Cardiac fibroblast (primary cell): ENCODE data around the gene NUPR1.

Experiments
- DNase-seq, 2 donors: peaks; one replicate each; pipeline versions ENCODE4 v3.0.0 to v3.0.0-alpha.2; 2010; ENCODE audit warnings: low read depth in 2 of 2
- H3K4me3 ChIP-seq, 2 donors: replicated peaks in 1 of 2; 1 replicate in 1 of 2; 2 replicates in 1 of 2; pipeline ENCODE4 v1.5.1; 2011; ENCODE audit warnings: low read depth in 2 of 2, low read length in 2 of 2, mild to moderate bottlenecking in 2 of 2, moderate library complexity in 1 of 2
- TF ChIP-seq, protein P1 (sequence below): IDR thresholded peaks from one replicate; pipeline ENCODE4 v1.5.1; 2011; ENCODE audit warnings: low read depth, mild to moderate bottlenecking, low read length, inconsistent platforms

Gene NUPR1

DNA sequence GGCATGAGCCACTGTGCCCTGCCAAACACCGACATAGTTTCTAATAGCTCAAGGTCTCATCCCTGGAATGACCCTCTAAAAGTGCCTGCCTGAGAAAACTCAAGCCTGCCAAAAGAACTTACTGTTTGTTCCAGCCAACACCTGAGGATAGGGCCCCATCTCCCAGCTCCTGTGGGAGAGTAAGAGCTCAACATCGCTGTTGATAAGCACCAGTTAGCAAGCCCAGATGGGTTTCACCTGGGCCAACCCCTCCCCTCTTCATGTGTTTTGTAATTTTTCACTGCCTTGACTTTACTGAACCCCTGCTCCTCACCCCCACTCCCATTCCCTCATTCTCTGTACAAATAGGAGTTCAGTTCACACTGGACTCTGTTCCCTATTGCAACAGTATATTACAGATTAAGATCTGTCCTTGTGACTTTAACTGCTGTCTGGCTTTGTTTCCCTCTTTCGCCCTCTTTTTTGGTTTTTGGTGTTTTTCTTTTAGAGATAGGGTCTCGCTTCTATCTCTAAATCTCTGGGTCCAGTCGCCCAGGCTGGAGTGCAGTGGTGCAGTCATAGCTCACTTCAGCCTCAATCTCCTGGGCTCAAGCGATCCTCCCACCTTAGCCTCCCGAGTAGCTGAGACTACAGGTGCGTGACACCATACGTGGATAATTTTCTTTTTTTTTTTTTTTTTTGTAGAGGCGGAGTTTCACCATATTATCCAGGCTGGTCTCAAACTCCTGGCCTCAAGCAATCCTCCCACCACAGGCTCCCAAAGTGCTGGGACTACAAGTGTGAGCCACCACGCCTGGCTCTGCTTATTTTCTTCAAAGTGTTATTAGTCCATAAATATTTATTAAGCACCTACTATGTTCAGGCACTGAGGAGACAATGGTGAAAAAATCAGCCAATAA is 12.3 kb downstream of the NUPR1 start:
- no peak for DNase-seq
- TF ChIP-seq, protein P1, sequence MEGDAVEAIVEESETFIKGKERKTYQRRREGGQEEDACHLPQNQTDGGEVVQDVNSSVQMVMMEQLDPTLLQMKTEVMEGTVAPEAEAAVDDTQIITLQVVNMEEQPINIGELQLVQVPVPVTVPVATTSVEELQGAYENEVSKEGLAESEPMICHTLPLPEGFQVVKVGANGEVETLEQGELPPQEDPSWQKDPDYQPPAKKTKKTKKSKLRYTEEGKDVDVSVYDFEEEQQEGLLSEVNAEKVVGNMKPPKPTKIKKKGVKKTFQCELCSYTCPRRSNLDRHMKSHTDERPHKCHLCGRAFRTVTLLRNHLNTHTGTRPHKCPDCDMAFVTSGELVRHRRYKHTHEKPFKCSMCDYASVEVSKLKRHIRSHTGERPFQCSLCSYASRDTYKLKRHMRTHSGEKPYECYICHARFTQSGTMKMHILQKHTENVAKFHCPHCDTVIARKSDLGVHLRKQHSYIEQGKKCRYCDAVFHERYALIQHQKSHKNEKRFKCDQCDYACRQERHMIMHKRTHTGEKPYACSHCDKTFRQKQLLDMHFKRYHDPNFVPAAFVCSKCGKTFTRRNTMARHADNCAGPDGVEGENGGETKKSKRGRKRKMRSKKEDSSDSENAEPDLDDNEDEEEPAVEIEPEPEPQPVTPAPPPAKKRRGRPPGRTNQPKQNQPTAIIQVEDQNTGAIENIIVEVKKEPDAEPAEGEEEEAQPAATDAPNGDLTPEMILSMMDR: no peak
- no peak overlapping the region for H3K4me3 ChIP-seq

- no peak for DNase-seq
- H3K4me3 ChIP-seq: no peak overlapping the region
- TF ChIP-seq, protein P1: no peak
Measured at GRCh38 chr16:28524681-28525171, 14.0 kb downstream of the NUPR1 start.

GRCh38 chr16:28522792-28523191 is 16.0 kb downstream of the NUPR1 start:
- no peak overlapping the region for H3K4me3 ChIP-seq
- no peak for DNase-seq
- TF ChIP-seq, protein P1: no peak

- H3K4me3 ChIP-seq: no peak overlapping the region
- TF ChIP-seq, protein P1: no peak
Measured at GRCh38 chr16:28521436-28521835, 17.3 kb downstream of the NUPR1 start.

GRCh38 chr16:28520672-28521071 is 18.1 kb downstream of the NUPR1 start:
- TF ChIP-seq, protein P1: no peak

More at GRCh38 chr16:28521436-28521835, 17.3 kb downstream of the NUPR1 start:
- DNase-seq: no peak

GRCh38 chr16:28514246-28514645 is 24.5 kb downstream of the NUPR1 start:
- no peak overlapping the region for H3K4me3 ChIP-seq
- TF ChIP-seq, protein P1: no peak
- DNase-seq: no peak

More at GRCh38 chr16:28520672-28521071, 18.1 kb downstream of the NUPR1 start:
- DNase-seq: no peak
- no peak overlapping the region for H3K4me3 ChIP-seq
